DND-41 (cell line): ENCODE measurements around the gene DAAM2.

Source experiments
- ATAC-seq: fragments of 200-7000 bp; cut with Tn5 transposase; 3 replicates; pipeline ENCODE4 v1.9.1; 2021; ENCODE audit warnings: low read depth; ENCODE audit not compliant: insufficient read depth
- DNase-seq: peaks from one replicate; pipeline ENCODE4 v3.0.0-alpha.2; 2020
- H2AFZ ChIP-seq: 2 replicates; pipeline ENCODE4 v1.6.0; 2012; ENCODE audit warnings: low read depth, low read length
- H3K27ac ChIP-seq: 2 replicates; pipeline ENCODE4 v1.5.1; 2012; ENCODE audit warnings: low read length, inconsistent platforms
- H3K27me3 ChIP-seq: fragments of 200-600 bp; sonication (generic); 2 replicates; pipeline ENCODE4 v1.6.0; 2012; ENCODE audit warnings: low read length, mild to moderate bottlenecking, inconsistent platforms; ENCODE audit not compliant: insufficient read depth, poor library complexity
- H3K36me3 ChIP-seq: 2 replicates; pipeline ENCODE4 v1.5.1; 2012; ENCODE audit warnings: low read length, inconsistent platforms; ENCODE audit not compliant: insufficient read depth
- H3K4me1 ChIP-seq: 2 replicates; pipeline ENCODE4 v1.5.1; 2012; ENCODE audit warnings: mild to moderate bottlenecking, low read length; ENCODE audit not compliant: insufficient read depth
- H3K4me2 ChIP-seq: 2 replicates; pipeline ENCODE4 v1.6.0; 2012; ENCODE audit warnings: mild to moderate bottlenecking, moderate library complexity, low read length, inconsistent platforms; ENCODE audit not compliant: insufficient read depth
- H3K4me3 ChIP-seq, 2 experiments: fragments of 200-600 bp in 1 of 2; shearing (Covaris generic) in 1 of 2; 2 replicates each; pipeline ENCODE4 v1.5.1; 2012 to 2016; ENCODE audit warnings: inconsistent platforms in 2 of 2, low read length in 2 of 2, mild to moderate bottlenecking in 2 of 2, low read depth in 1 of 2, moderate library complexity in 1 of 2
- H3K79me2 ChIP-seq: 2 replicates; pipeline ENCODE4 v1.6.0; 2012; ENCODE audit warnings: low read length, inconsistent platforms; ENCODE audit not compliant: insufficient read depth
- H3K9ac ChIP-seq: 2 replicates; pipeline ENCODE4 v1.6.0; 2012; ENCODE audit warnings: low read depth, mild to moderate bottlenecking, inconsistent platforms, low read length, moderate library complexity
- H3K9me3 ChIP-seq: 2 replicates; pipeline ENCODE4 v1.5.1; 2012; ENCODE audit warnings: low read length, moderate library complexity, mild to moderate bottlenecking, inconsistent platforms; ENCODE audit not compliant: insufficient read depth, severe bottlenecking
- H4K20me1 ChIP-seq: 2 replicates; pipeline ENCODE4 v1.6.0; 2012; ENCODE audit warnings: low read length; ENCODE audit not compliant: insufficient read depth
- EZH2 ChIP-seq: IDR thresholded peaks from 3 replicates; pipeline ENCODE4 v1.6.1; 2012; ENCODE audit warnings: borderline replicate concordance, low read depth, mild to moderate bottlenecking, moderate library complexity, low read length, inconsistent platforms; ENCODE audit not compliant: severe bottlenecking
- TF ChIP-seq, protein P1 (sequence below): IDR thresholded peaks from 2 replicates; pipeline ENCODE4 v1.5.1; 2012; ENCODE audit warnings: borderline replicate concordance, low read length, moderate library complexity, mild to moderate bottlenecking; ENCODE audit not compliant: poor library complexity, severe bottlenecking; ENCODE audit errors: extremely low read depth

The DAAM2 gene

DNA sequence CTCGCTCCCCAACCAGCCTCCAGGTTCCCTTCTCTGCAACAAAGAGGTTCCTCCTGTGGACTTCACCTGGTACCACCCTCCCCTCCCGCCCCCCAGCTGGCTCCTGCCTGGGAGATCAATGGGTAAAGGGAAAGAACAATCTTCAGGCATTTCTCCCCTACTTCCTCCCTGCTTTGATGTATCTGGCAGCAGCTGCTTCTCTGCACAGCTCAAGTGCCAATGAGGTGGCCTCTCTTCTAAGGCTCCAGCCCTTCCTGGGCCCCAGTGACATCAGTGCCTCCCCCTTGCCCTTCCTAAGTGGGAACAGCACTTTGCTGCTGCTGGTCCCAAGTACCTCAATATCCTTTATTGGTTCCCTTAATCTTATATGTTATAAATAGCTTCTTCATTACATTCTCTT, 118.6 kb downstream of the DAAM2 start:
- no peaks in the 10 kb centered on the region for H3K27me3 ChIP-seq
- H2AFZ ChIP-seq, result no peak overlapping the region
- peak; percentile 79; the same call in 2 of the 3 replicates for ATAC-seq
- no peak for TF ChIP-seq EZH2
- TF ChIP-seq, protein P1, sequence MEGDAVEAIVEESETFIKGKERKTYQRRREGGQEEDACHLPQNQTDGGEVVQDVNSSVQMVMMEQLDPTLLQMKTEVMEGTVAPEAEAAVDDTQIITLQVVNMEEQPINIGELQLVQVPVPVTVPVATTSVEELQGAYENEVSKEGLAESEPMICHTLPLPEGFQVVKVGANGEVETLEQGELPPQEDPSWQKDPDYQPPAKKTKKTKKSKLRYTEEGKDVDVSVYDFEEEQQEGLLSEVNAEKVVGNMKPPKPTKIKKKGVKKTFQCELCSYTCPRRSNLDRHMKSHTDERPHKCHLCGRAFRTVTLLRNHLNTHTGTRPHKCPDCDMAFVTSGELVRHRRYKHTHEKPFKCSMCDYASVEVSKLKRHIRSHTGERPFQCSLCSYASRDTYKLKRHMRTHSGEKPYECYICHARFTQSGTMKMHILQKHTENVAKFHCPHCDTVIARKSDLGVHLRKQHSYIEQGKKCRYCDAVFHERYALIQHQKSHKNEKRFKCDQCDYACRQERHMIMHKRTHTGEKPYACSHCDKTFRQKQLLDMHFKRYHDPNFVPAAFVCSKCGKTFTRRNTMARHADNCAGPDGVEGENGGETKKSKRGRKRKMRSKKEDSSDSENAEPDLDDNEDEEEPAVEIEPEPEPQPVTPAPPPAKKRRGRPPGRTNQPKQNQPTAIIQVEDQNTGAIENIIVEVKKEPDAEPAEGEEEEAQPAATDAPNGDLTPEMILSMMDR, result no peak
- H3K4me2 ChIP-seq, result no peak overlapping the region
- H3K9ac ChIP-seq, result no peak overlapping the region
- H3K36me3 ChIP-seq, result no peaks in the 10 kb centered on the region
- no peak overlapping the region for H3K4me3 ChIP-seq
- H3K27ac ChIP-seq, result no peak overlapping the region
- H4K20me1 ChIP-seq, result no peaks in the 10 kb centered on the region
- no peaks in the 10 kb centered on the region for H3K4me1 ChIP-seq
- peak; percentile 21 for DNase-seq
- no peaks in the 10 kb centered on the region for H3K79me2 ChIP-seq
- H3K9me3 ChIP-seq, result no peaks in the 10 kb centered on the region

DNA sequence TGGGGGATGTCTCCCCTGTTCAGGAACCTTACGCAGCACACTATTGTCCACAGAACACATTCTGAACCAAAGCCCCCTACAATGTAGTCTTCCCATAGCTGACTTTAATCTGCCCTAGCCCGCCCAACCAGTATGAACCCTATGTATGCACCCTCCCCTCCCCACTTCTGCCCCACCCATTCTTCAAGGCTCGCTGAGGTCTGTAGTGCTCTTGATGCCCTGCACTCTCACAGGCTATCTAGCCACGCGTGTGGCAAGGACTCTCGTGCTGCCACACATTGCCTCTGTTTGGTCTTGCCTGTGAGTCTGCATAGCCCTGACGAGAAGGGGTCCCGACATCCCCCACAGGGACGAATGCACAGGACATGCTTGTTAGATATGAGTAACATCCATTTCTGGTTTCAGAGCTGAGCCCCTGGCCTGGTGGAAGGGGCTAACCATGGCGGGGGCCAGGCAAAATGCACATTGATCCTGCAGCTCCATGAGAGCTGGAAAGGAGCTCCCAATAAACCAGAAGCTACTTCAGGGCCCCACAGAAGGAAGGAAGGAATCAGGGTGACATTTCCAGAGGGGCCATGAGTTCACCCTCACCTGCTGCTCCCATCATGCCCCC, 119.4 kb downstream of the DAAM2 start:
- Histone ChIP-seq H3K4me2 (no peak overlapping the region), H3K27ac (no peak overlapping the region), H3K9me3 (no peaks in the 10 kb centered on the region), H3K4me1 (no peaks in the 10 kb centered on the region), H3K27me3 (no peaks in the 10 kb centered on the region), H3K9ac (no peak overlapping the region), H3K36me3 (no peaks in the 10 kb centered on the region), H2AFZ (no peak overlapping the region), H3K4me3 (no peak overlapping the region), H3K79me2 (no peaks in the 10 kb centered on the region), H4K20me1 (no peaks in the 10 kb centered on the region)
- DNase-seq, result no peak
- ATAC-seq, result no peak
- TF ChIP-seq, protein P1, result no peak
- no peak for TF ChIP-seq EZH2

DNA sequence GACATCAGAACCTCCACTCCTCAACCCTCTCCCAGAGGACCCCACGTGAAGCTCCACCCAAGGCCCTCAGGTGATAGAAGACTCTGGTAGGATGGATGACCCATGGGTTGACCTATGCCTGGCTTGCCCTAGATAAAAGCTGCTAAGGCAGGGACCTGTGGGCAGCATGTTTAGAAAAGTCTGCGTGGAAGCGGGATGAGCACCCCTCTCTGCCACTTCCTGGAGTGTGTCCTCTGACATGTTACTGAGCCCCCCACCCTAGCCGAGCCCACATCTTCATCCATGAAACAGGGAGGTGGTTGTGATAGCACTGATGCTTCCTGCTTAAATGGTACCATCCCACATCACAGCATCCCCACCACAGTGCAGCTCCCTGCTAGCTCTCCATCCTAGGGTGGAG, 120.3 kb downstream of the DAAM2 start:
- ATAC-seq (no peak), DNase-seq (no peak)
- TF ChIP-seq, protein P1, result no peak
- TF ChIP-seq EZH2, result no peak

More for the DNA sequence above, 120.3 kb downstream of the DAAM2 start:
- no peaks in the 10 kb centered on the region for H3K9me3 ChIP-seq
- H3K4me1 ChIP-seq, result no peaks in the 10 kb centered on the region
- no peaks in the 10 kb centered on the region for H3K27me3 ChIP-seq
- H2AFZ ChIP-seq, result no peak overlapping the region
- H3K4me3 ChIP-seq, result no peak overlapping the region
- no peaks in the 10 kb centered on the region for H4K20me1 ChIP-seq
- no peaks in the 10 kb centered on the region for H3K36me3 ChIP-seq
- no peak overlapping the region for H3K9ac ChIP-seq
- H3K79me2 ChIP-seq, result no peaks in the 10 kb centered on the region
- H3K4me2 ChIP-seq, result no peak overlapping the region
- H3K27ac ChIP-seq, result no peak overlapping the region
